Gastroesophageal sphincter (tissue), 4 donors: ENCODE measurements around the gene CUX1. TPM values are rescaled to one million over a fixed set of nuclear protein-coding genes. Genes with fewer than 3 reads are reported as not detected.

Experiments used
- ATAC-seq: fragments of 150-250 bp; one replicate; pipeline ENCODE4 v1.9.1; 2016; ENCODE audit warnings: mild to moderate bottlenecking, moderate library complexity
- H3K27ac ChIP-seq, 4 donors: fragments of 200-600 bp; sonication (generic) in 3 of 4; 1 replicate in 3 of 4; 2 replicates in 1 of 4; pipeline ENCODE4 v1.5.1; 2016 to 2019
- H3K27me3 ChIP-seq: fragments of 200-600 bp; sonication (generic); one replicate; pipeline ENCODE4 v1.5.1; 2019
- H3K36me3 ChIP-seq, 2 donors: fragments of 200-600 bp; sonication (generic); one replicate each; pipeline ENCODE4 v1.5.1; 2019; ENCODE audit warnings: control low read depth in 1 of 2
- H3K4me1 ChIP-seq, 3 donors: fragments of 200-600 bp; sonication (generic); 1 replicate in 2 of 3; 2 replicates in 1 of 3; pipeline ENCODE4 v1.5.1; 2016 to 2019; ENCODE audit warnings: control low read depth in 2 of 3
- H3K4me3 ChIP-seq, 2 donors: fragments of 200-600 bp; sonication (generic); one replicate each; pipeline ENCODE4 v1.5.1; 2019; ENCODE audit warnings: mild to moderate bottlenecking in 1 of 2, moderate library complexity in 1 of 2
- H3K9me3 ChIP-seq, 3 donors: fragments of 200-600 bp; sonication (generic); one replicate each; pipeline ENCODE4 v1.5.1; 2017 to 2019; ENCODE audit warnings: control low read depth in 2 of 3
- EP300 ChIP-seq: sonication (generic); formaldehyde crosslinking; IDR thresholded peaks from one replicate; pipeline ENCODE4 v1.6.1; 2017; ENCODE audit warnings: antibody characterized with exemption, mild to moderate bottlenecking
- POLR2A ChIP-seq, 2 donors: fragments of 450-650 bp; IDR thresholded peaks; one replicate each; pipeline ENCODE4 v1.6.1; 2017; ENCODE audit warnings: antibody characterized with exemption in 2 of 2, mild to moderate bottlenecking in 2 of 2, moderate library complexity in 1 of 2
- POLR2AphosphoS5 ChIP-seq: sonication (generic); formaldehyde crosslinking; IDR thresholded peaks from one replicate; pipeline ENCODE4 v1.6.1; 2017; ENCODE audit warnings: antibody characterized with exemption
- WGBS, 2 donors: methylation state at CpG; one replicate each; pipeline ENCODE4 v1.1.5; 2018; ENCODE audit warnings: low coverage in 1 of 2; 5-methylcytosine and 5-hydroxymethylcytosine counted together
- total RNA-seq, 4 donors: library from RNA; depleted of rRNA; stranded (reverse); fragments of >200 nt; gene quantifications; one replicate each; pipeline ENCODE4 v1.1.0, GENCODE V29; 2016
- TF ChIP-seq, protein P1 (sequence below), 4 experiments: fragments of 200-600 bp in 2 of 4; fragments of 450-650 bp in 2 of 4; sonication (generic) in 1 of 4; IDR thresholded peaks; one replicate each; pipeline ENCODE4 v1.5.1; 2017 to 2019; ENCODE audit warnings: antibody characterized with exemption in 4 of 4, mild to moderate bottlenecking in 2 of 4, moderate library complexity in 2 of 4

CUX1 gene
- total RNA-seq, 4 donors from 2014 or later, result 84.4 to 134 (median 110) TPM

DNA sequence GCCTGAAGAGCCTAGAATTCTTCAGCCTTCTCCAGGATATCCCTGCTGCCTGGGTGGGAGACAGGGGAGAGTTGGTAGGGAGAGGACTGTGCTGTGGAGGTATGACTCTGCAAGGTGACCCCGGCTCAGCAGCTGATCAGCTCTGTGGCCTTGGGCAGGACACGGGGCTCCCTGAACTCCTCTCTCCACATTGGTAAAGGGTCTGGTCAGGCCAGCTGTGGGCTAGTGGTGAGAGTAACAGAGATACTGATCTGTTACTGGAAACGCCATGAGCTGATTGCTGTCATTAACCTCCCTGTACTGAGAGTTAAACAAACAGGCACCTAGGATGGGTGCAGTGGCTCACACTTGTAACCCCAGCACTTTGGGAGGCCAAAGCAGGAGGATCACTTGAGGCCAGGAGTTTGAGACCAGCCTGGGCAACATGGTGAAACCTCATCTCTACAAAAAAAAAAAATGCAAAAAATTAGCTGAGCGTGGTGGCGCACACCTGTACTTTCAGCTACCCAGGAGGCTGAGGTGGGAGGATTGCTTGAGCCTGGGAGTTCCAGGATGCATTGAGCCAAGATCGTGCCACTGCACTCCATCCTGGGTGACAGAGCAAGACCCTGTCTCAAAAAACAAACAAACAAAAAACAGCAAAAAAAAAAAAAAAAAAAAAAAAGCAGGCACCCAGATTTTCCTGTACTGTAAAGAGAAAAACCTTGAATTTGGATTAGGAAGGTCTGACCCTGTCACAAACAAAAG lies 151.5 kb downstream of the CUX1 start:
- H3K4me3 ChIP-seq, result no peak overlapping the region
- no peaks in the 10 kb centered on the region for H3K9me3 ChIP-seq
- no peak overlapping the region for H3K27ac ChIP-seq
- ATAC-seq, result no peak
- TF ChIP-seq POLR2A (IDR thresholded peaks at IDR 0.05) (no peak), EP300 (no peak)
- H3K27me3 ChIP-seq, result no peaks in the 10 kb centered on the region
- H3K36me3 ChIP-seq, result peaks cover 0 to 5% of the 10 kb centered on the region in 2 donors
- no peaks in the 10 kb centered on the region for H3K4me1 ChIP-seq
- 84 to 96% methylated on average over 3 to 5 of the region's 6 CpGs for WGBS, 2 donors

DNA sequence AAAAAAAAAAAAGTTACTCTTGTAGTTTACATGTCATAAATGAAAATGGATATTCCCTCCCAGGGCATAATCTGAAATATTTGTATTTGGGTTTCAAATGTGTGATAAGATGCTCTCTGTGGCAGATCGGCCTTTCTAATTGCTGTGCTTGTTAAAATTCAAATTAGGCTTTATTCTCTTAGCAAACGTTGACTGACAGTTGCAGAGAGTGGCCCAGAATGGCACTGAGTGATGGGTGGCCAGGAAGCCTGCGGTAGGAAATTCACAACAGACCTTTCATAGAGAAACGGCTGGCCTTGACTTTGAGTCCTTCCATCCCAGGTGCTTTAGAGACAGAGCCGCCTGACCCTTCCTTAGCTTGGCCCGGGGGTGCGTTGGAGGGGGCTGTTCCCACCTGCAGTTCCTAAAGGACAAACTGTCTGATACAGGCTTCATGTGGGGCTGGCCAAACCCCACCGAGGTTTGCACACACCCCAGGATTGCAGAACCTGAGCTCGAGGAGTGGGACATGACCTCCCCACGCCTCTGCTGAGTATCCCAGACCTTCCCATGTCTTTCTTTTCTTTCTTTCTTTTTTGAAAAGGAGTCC lies 152.7 kb downstream of the CUX1 start:
- H3K36me3 ChIP-seq, result peaks cover 0 to 5% of the 10 kb centered on the region in 2 donors
- H3K27me3 ChIP-seq, result no peaks in the 10 kb centered on the region
- no peak for ATAC-seq
- no peaks in the 10 kb centered on the region for H3K9me3 ChIP-seq
- no peaks in the 10 kb centered on the region for H3K4me1 ChIP-seq
- TF ChIP-seq EP300 (no peak), POLR2A (IDR thresholded peaks at IDR 0.05) (no peak), POLR2AphosphoS5 (no peak)
- TF ChIP-seq, protein P1, sequence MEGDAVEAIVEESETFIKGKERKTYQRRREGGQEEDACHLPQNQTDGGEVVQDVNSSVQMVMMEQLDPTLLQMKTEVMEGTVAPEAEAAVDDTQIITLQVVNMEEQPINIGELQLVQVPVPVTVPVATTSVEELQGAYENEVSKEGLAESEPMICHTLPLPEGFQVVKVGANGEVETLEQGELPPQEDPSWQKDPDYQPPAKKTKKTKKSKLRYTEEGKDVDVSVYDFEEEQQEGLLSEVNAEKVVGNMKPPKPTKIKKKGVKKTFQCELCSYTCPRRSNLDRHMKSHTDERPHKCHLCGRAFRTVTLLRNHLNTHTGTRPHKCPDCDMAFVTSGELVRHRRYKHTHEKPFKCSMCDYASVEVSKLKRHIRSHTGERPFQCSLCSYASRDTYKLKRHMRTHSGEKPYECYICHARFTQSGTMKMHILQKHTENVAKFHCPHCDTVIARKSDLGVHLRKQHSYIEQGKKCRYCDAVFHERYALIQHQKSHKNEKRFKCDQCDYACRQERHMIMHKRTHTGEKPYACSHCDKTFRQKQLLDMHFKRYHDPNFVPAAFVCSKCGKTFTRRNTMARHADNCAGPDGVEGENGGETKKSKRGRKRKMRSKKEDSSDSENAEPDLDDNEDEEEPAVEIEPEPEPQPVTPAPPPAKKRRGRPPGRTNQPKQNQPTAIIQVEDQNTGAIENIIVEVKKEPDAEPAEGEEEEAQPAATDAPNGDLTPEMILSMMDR (IDR thresholded peaks at IDR 0.05), result no peak
- WGBS, 2 donors, result 78 to 84% methylated on average over 7 of the region's 10 CpGs
- H3K27ac ChIP-seq, result no peak overlapping the region
- no peak overlapping the region for H3K4me3 ChIP-seq

DNA sequence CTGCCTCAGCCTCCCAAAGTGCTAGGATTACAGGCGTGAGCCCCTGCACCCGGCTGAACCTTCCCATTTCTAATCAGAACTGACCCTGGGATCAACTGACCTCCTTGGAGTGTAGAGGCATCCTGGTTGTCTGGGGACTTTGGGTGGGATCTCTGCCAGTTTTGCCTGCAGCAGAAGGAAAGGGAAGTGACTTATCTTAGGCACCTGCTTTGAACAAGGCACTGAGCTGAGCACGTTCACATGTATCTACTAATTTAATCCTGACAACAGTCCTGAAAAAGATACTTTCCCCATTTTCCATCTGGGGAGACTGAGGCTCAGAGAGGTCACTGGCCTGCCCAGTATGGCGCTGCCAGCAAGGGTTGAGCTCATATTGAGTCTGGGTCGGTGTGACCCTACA lies 153.4 kb downstream of the CUX1 start:
- Histone ChIP-seq H3K27ac (no peak overlapping the region), H3K9me3 (no peaks in the 10 kb centered on the region), H3K4me1 (no peaks in the 10 kb centered on the region), H3K27me3 (no peaks in the 10 kb centered on the region), H3K36me3 (peaks cover 0 to 5% of the 10 kb centered on the region in 2 donors), H3K4me3 (no peak overlapping the region)
- TF ChIP-seq EP300 (no peak), POLR2A (IDR thresholded peaks at IDR 0.05) (no peak), POLR2AphosphoS5 (no peak)
- TF ChIP-seq, protein P1 (IDR thresholded peaks at IDR 0.05), result no peak
- WGBS, 2 donors, result 60 to 80% methylated on average over 1 of the region's 5 CpGs
- ATAC-seq, result no peak

DNA sequence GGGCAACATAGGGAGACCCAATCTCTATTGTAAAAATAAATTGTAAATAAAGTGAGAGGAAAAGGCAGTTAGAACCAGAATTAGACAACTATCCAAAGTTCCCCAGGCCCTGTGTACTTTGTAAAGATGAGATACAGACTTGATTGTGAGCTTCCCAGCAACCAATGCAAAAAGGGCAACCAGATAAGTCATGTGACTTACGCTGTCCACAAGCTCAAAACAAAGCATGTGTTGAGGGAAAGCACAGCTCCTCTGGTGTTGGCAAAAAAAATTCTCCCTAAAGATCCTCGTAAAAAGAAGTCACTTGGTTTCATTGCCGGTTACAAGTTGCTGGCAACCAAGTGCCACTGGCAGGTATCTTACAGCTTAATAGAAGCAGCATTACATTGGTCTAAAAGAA lies 154.0 kb downstream of the CUX1 start:
- Histone ChIP-seq H3K9me3 (no peaks in the 10 kb centered on the region), H3K4me3 (no peak overlapping the region), H3K4me1 (no peaks in the 10 kb centered on the region), H3K36me3 (peaks cover 0 to 5% of the 10 kb centered on the region in 2 donors), H3K27ac (no peak overlapping the region), H3K27me3 (no peaks in the 10 kb centered on the region)
- no peak for TF ChIP-seq POLR2A (IDR thresholded peaks at IDR 0.05)
- TF ChIP-seq, protein P1 (IDR thresholded peaks at IDR 0.05), result no peak
- no peak for TF ChIP-seq EP300
- no peak for TF ChIP-seq POLR2AphosphoS5
- 94 to 100% methylated on average over 3 of the region's 3 CpGs for WGBS, 2 donors
- ATAC-seq, result no peak

DNA sequence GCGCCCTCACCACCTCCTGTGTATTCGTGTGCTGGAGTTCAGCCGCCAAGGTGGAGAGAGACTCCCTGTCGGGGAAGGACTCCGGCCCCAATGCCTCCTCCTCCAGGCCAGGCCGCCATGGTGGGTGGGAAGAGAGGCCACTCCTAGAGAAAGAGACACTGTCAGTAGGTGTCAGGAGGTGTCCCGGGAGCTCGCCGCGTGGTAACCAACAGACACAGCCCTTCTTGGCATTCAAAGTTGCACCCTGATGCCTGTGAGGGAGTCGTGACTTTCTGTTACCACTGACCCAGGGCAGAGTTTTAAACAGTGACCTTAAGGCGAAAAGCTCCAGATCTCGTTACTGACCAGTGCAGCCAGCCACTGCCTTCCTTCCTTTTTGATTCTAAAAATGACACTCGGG lies 155.2 kb downstream of the CUX1 start:
- Histone ChIP-seq H3K27ac (no peak overlapping the region), H3K4me1 (no peaks in the 10 kb centered on the region), H3K36me3 (peaks cover 0 to 5% of the 10 kb centered on the region in 2 donors), H3K4me3 (no peak overlapping the region), H3K27me3 (no peaks in the 10 kb centered on the region), H3K9me3 (no peaks in the 10 kb centered on the region)
- no peak for ATAC-seq
- TF ChIP-seq POLR2A (IDR thresholded peaks at IDR 0.05), result no peak
- TF ChIP-seq, protein P1 (IDR thresholded peaks at IDR 0.05), result no peak
- no peak for TF ChIP-seq POLR2AphosphoS5
- TF ChIP-seq EP300, result no peak
- 60 to 80% methylated on average over 1 to 2 of the region's 14 CpGs for WGBS, 2 donors
